A549 (cell line): ENCODE results near the gene SLIT3. TPM values are rescaled to one million over a fixed set of nuclear protein-coding genes. Genes with fewer than 3 reads are reported as not detected.

Source experiments
- ATAC-seq, 2 experiments: fragments of 200-7000 bp in 1 of 2; fragments of >200 bp in 1 of 2; cut with Nextera tagmentation in 1 of 2; cut with Tn5 transposase in 1 of 2; 3 replicates each; pipeline versions ENCODE4 v1.8.0 to v1.9.1; 2018 to 2020; ENCODE audit warnings: mild to moderate bottlenecking in 1 of 2, moderate library complexity in 1 of 2
- CTCF ChIA-PET: fragments of 300-600 bp; sonication (Branson Sonifier 250); formaldehyde crosslinking; extraction: SDS; loops from one replicate; lab custom pipeline; 2021; ENCODE audit warnings: antibody characterized with exemption, inconsistent platforms; lab: Yijun Ruan, JAX
- POLR2A ChIA-PET: fragments of 350-600 bp; formaldehyde crosslinking; extraction: SDS; loops from one replicate; lab custom pipeline; 2021; ENCODE audit warnings: antibody characterized with exemption, inconsistent platforms; lab: Yijun Ruan, JAX
- DNase-seq, 2 experiments: peaks; one replicate each; pipeline versions ENCODE4 v3.0.0 to v3.0.0-alpha.2; 2011 to 2016; ENCODE audit warnings: low read depth in 1 of 2, low spot score in 1 of 2
- FAIRE-seq: peaks from 2 replicates; lab custom pipeline; 2011; peaks lifted over from hg19 to GRCh38; lab: Jason Lieb, UNC
- H3K27ac ChIP-seq, 2 experiments: fragments of >200 bp; sonication (Bioruptor Twin); formaldehyde crosslinking; 3 replicates each; pipeline ENCODE4 v1.5.1; 2016 to 2017
- H3K4me1 ChIP-seq: fragments of >200 bp; sonication (Bioruptor Twin); formaldehyde crosslinking; 3 replicates; pipeline ENCODE4 v1.6.1; 2016
- H3K4me2 ChIP-seq: fragments of >200 bp; sonication (Bioruptor Twin); formaldehyde crosslinking; 3 replicates; pipeline ENCODE4 v1.6.1; 2016
- H3K4me3 ChIP-seq: fragments of >200 bp; sonication (Bioruptor Twin); formaldehyde crosslinking; 3 replicates; pipeline ENCODE4 v1.5.1; 2016
- H3K9me3 ChIP-seq: fragments of >200 bp; sonication (Bioruptor Twin); formaldehyde crosslinking; 3 replicates; pipeline ENCODE4 v1.6.1; 2016
- CBX2 ChIP-seq: fragments of 200-600 bp; sonication (generic); IDR thresholded peaks from 2 replicates; pipeline ENCODE4 v1.6.1; 2016; ENCODE audit warnings: low read depth, mild to moderate bottlenecking, borderline replicate concordance
- CBX8 ChIP-seq: fragments of 200-600 bp; sonication (generic); IDR thresholded peaks from 2 replicates; pipeline ENCODE4 v1.6.1; 2016
- CEBPB ChIP-seq, 2 experiments: fragments of >200 bp in 1 of 2; sonication (Bioruptor Twin) in 1 of 2; formaldehyde crosslinking in 1 of 2; IDR thresholded peaks; 2 replicates each; pipeline ENCODE4 v1.6.1; 2012 to 2016
- CHD2 ChIP-seq: fragments of 150-350 bp; IDR thresholded peaks from 2 replicates; pipeline ENCODE4 v1.6.1; 2014; ENCODE audit warnings: low read length; ENCODE audit not compliant: partially characterized antibody
- EHMT2 ChIP-seq: fragments of 200-600 bp; sonication (generic); IDR thresholded peaks from 2 replicates; pipeline ENCODE4 v1.6.1; 2016; ENCODE audit warnings: antibody characterized with exemption, low read depth, mild to moderate bottlenecking, moderate library complexity
- ESRRA ChIP-seq: fragments of 150-350 bp; IDR thresholded peaks from 2 replicates; pipeline ENCODE4 v1.6.1; 2014; ENCODE audit warnings: mild to moderate bottlenecking, low read length, borderline replicate concordance
- FOXS1 ChIP-seq: fragments of 250-450 bp; sonication (Bioruptor Pico); IDR thresholded peaks from 2 replicates; pipeline ENCODE4 v1.5.0; 2020; ENCODE audit warnings: mild to moderate bottlenecking, moderate library complexity
- GATA3 ChIP-seq: IDR thresholded peaks from 2 replicates; pipeline ENCODE4 v1.6.1; 2012; ENCODE audit warnings: borderline replicate concordance
- HEYL ChIP-seq: fragments of 250-450 bp; sonication (Bioruptor Pico); IDR thresholded peaks from 2 replicates; pipeline ENCODE4 v1.8.0; 2021; ENCODE audit warnings: mild to moderate bottlenecking, moderate library complexity
- HMGXB4 ChIP-seq: fragments of 250-450 bp; sonication (Bioruptor Pico); IDR thresholded peaks from 2 replicates; pipeline ENCODE4 v1.5.0; 2021; ENCODE audit warnings: mild to moderate bottlenecking, moderate library complexity, borderline replicate concordance
- HOXA7 ChIP-seq: fragments of 250-450 bp; sonication (Bioruptor Pico); IDR thresholded peaks from 2 replicates; pipeline ENCODE4 v1.5.0; 2020; ENCODE audit warnings: mild to moderate bottlenecking, moderate library complexity
- MAFK ChIP-seq: fragments of 450-650 bp; IDR thresholded peaks from 2 replicates; pipeline ENCODE4 v1.6.1; 2014; ENCODE audit not compliant: partially characterized antibody
- MAX ChIP-seq: IDR thresholded peaks from 2 replicates; pipeline ENCODE4 v1.6.1; 2012
- MYC ChIP-seq: IDR thresholded peaks from 2 replicates; pipeline ENCODE4 v1.6.1; 2012; ENCODE audit warnings: mild to moderate bottlenecking, inconsistent platforms, low read length, improper control_type of control experiment, borderline replicate concordance
- NFE2L2 ChIP-seq: fragments of 150-350 bp; conservative IDR thresholded peaks from 2 replicates; pipeline ENCODE4 v1.6.1; 2014; ENCODE audit warnings: low read length
- NPAS2 ChIP-seq: fragments of 250-450 bp; sonication (Bioruptor Pico); IDR thresholded peaks from 2 replicates; pipeline ENCODE4 v1.8.0; 2022; ENCODE audit warnings: mild to moderate bottlenecking, moderate library complexity, borderline replicate concordance
- RARB ChIP-seq: fragments of 250-450 bp; sonication (Bioruptor Pico); IDR thresholded peaks from 2 replicates; pipeline ENCODE4 v1.8.0; 2021; ENCODE audit warnings: mild to moderate bottlenecking, moderate library complexity
- REST ChIP-seq: fragments of 200-600 bp; sonication (generic); IDR thresholded peaks from 2 replicates; pipeline ENCODE4 v1.6.1; 2016; ENCODE audit warnings: antibody characterized with exemption, mild to moderate bottlenecking, moderate library complexity
- RFX5 ChIP-seq: fragments of 450-650 bp; IDR thresholded peaks from 2 replicates; pipeline ENCODE4 v1.7.1; 2014; ENCODE audit warnings: antibody characterized with exemption, mild to moderate bottlenecking, moderate library complexity
- SMC3 ChIP-seq: fragments of >200 bp; sonication (Bioruptor Twin); formaldehyde crosslinking; IDR thresholded peaks from 3 replicates; pipeline ENCODE4 v1.6.1; 2018; ENCODE audit warnings: inconsistent platforms
- ZFP36 ChIP-seq: fragments of 450-650 bp; IDR thresholded peaks from 2 replicates; pipeline ENCODE4 v1.6.1; 2014; ENCODE audit warnings: borderline replicate concordance; ENCODE audit not compliant: partially characterized antibody
- ZNF302 ChIP-seq: fragments of 250-450 bp; sonication (Bioruptor Pico); IDR thresholded peaks from 2 replicates; pipeline ENCODE4 v1.9.0; 2021; ENCODE audit warnings: inconsistent platforms, mild to moderate bottlenecking, moderate library complexity
- WGBS: methylation state at CpG from one replicate; pipeline ENCODE4 v1.1.6; 2017; ENCODE audit errors: missing lambda C conversion rate; 5-methylcytosine and 5-hydroxymethylcytosine counted together
- polyA plus RNA-seq, 4 experiments: library from polyadenylated mRNA; depleted of rRNA in 3 of 4; stranded (reverse); fragments of >200 nt; fragmentation: RNase III in 1 of 4; extraction: RNeasy Plus Mini Kit Qiagen cat#74134 plus additional on column Dnase treatment in 1 of 4; gene quantifications; 2 replicates in 3 of 4; 3 replicates in 1 of 4; pipeline ENCODE4 v1.2.3, GENCODE V29; 2011 to 2017

Gene SLIT3
- polyA plus RNA-seq, 2 of the 4 experiments (the other 2 are of a cell fraction): 12.7 to 22.9 TPM

DNA sequence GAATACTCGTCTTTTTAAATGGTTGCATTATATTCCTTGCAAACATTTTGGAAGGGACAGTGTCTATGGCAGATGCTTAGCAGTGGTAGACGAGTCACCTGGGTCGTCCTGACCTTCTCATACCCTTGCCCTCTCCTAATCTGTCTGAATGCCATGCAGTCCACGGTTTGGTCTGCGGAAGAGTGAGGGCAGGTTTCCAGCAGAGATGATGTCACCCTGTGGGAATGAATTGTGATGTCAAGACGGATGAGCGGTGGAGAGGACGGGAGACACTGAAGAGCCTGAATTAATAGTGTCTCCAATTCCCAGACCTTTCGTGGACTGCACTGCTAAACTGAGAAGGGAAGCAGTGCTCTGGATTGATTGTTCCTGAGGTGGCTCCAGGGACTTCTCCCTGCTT, 392.7 kb downstream of the SLIT3 start (continued):
- no peak for TF ChIP-seq MAX
- TF ChIP-seq HEYL (CRISPR knock-in tag): no peak
- no peak for TF ChIP-seq CBX2
- no peak for TF ChIP-seq ESRRA
- TF ChIP-seq ZNF302 (CRISPR knock-in tag): no peak
- TF ChIP-seq REST: no peak

- Histone ChIP-seq H3K27ac (no peak overlapping the region), H3K9me3 (no peaks in the 10 kb centered on the region), H3K4me3 (no peak overlapping the region), H3K4me1 (0 out of 3 replicates have a peak, but pooled peaks cover 1% of the 10 kb centered on the region), H3K4me2 (no peak overlapping the region)
- POLR2A ChIA-PET: no interaction called here
- CTCF ChIA-PET: interaction anchor here (1.1 kb wide), 1 partner anchor 22 kb away, joined by 3 read pairs; no protein-coding TSS in a partner anchor
- TF ChIP-seq SMC3 (no peak), FOXS1 (no peak), ZFP36 (no peak), GATA3 (no peak), RARB (CRISPR knock-in tag) (no peak), HOXA7 (CRISPR knock-in tag) (no peak), MAX (no peak), MYC (no peak), CBX8 (no peak), CHD2 (no peak), EHMT2 (no peak), NPAS2 (CRISPR knock-in tag) (no peak), RFX5 (no peak), CEBPB (IDR thresholded peaks at IDR 0.05) (no peak), MAFK (no peak), HMGXB4 (CRISPR knock-in tag) (no peak), NFE2L2 (no peak)
- WGBS: 84% methylated on average over 2 of the region's 2 CpGs
- no peak for DNase-seq
- no peak for ATAC-seq
- FAIRE-seq: no peak
Observed at GRCh38 chr5:168903061-168903460, 397.9 kb downstream of the SLIT3 start.
